A549 (cell line): Measurements from ENCODE around the gene MX2. TPM values are rescaled to one million over a fixed set of nuclear protein-coding genes. Genes with fewer than 3 reads are reported as not detected.

ENCODE experiments used
- ATAC-seq, 2 experiments: fragments of 200-7000 bp in 1 of 2; fragments of >200 bp in 1 of 2; cut with Nextera tagmentation in 1 of 2; cut with Tn5 transposase in 1 of 2; 3 replicates each; pipeline versions ENCODE4 v1.8.0 to v1.9.1; 2018 to 2020; ENCODE audit warnings: mild to moderate bottlenecking in 1 of 2, moderate library complexity in 1 of 2
- CTCF ChIA-PET: fragments of 300-600 bp; sonication (Branson Sonifier 250); formaldehyde crosslinking; extraction: SDS; loops from one replicate; lab custom pipeline; 2021; ENCODE audit warnings: antibody characterized with exemption, inconsistent platforms; lab: Yijun Ruan, JAX
- POLR2A ChIA-PET: fragments of 350-600 bp; formaldehyde crosslinking; extraction: SDS; loops from one replicate; lab custom pipeline; 2021; ENCODE audit warnings: antibody characterized with exemption, inconsistent platforms; lab: Yijun Ruan, JAX
- DNase-seq, 2 experiments: peaks; one replicate each; pipeline versions ENCODE4 v3.0.0 to v3.0.0-alpha.2; 2011 to 2016; ENCODE audit warnings: low read depth in 1 of 2, low spot score in 1 of 2
- FAIRE-seq: peaks from 2 replicates; lab custom pipeline; 2011; peaks lifted over from hg19 to GRCh38; lab: Jason Lieb, UNC
- H3K27ac ChIP-seq, 2 experiments: fragments of >200 bp; sonication (Bioruptor Twin); formaldehyde crosslinking; 3 replicates each; pipeline ENCODE4 v1.5.1; 2016 to 2017
- H3K4me1 ChIP-seq: fragments of >200 bp; sonication (Bioruptor Twin); formaldehyde crosslinking; 3 replicates; pipeline ENCODE4 v1.6.1; 2016
- H3K4me2 ChIP-seq: fragments of >200 bp; sonication (Bioruptor Twin); formaldehyde crosslinking; 3 replicates; pipeline ENCODE4 v1.6.1; 2016
- H3K4me3 ChIP-seq: fragments of >200 bp; sonication (Bioruptor Twin); formaldehyde crosslinking; 3 replicates; pipeline ENCODE4 v1.5.1; 2016
- H3K9me3 ChIP-seq: fragments of >200 bp; sonication (Bioruptor Twin); formaldehyde crosslinking; 3 replicates; pipeline ENCODE4 v1.6.1; 2016
- CEBPB ChIP-seq, 2 experiments: fragments of >200 bp in 1 of 2; sonication (Bioruptor Twin) in 1 of 2; formaldehyde crosslinking in 1 of 2; IDR thresholded peaks; 2 replicates each; pipeline ENCODE4 v1.6.1; 2012 to 2016
- CHD2 ChIP-seq: fragments of 150-350 bp; IDR thresholded peaks from 2 replicates; pipeline ENCODE4 v1.6.1; 2014; ENCODE audit warnings: low read length; ENCODE audit not compliant: partially characterized antibody
- CHD4 ChIP-seq: fragments of 200-600 bp; sonication (generic); IDR thresholded peaks from 2 replicates; pipeline ENCODE4 v1.6.1; 2016; ENCODE audit warnings: antibody characterized with exemption, mild to moderate bottlenecking, borderline replicate concordance
- EHF ChIP-seq: fragments of 250-450 bp; sonication (Bioruptor Pico); IDR thresholded peaks from 2 replicates; pipeline ENCODE4 v1.5.0; 2020; ENCODE audit warnings: mild to moderate bottlenecking
- EHMT2 ChIP-seq: fragments of 200-600 bp; sonication (generic); IDR thresholded peaks from 2 replicates; pipeline ENCODE4 v1.6.1; 2016; ENCODE audit warnings: antibody characterized with exemption, low read depth, mild to moderate bottlenecking, moderate library complexity
- EP300 ChIP-seq, 2 experiments: fragments of >200 bp; sonication (Bioruptor Twin); formaldehyde crosslinking; IDR thresholded peaks; 2 replicates in 1 of 2; 3 replicates in 1 of 2; pipeline ENCODE4 v1.6.1; 2016 to 2017
- ESRRA ChIP-seq: fragments of 150-350 bp; IDR thresholded peaks from 2 replicates; pipeline ENCODE4 v1.6.1; 2014; ENCODE audit warnings: mild to moderate bottlenecking, low read length, borderline replicate concordance
- FOSB ChIP-seq: fragments of 250-450 bp; sonication (Bioruptor Pico); IDR thresholded peaks from 2 replicates; pipeline ENCODE4 v1.5.0; 2020; ENCODE audit warnings: mild to moderate bottlenecking, moderate library complexity
- FOXS1 ChIP-seq: fragments of 250-450 bp; sonication (Bioruptor Pico); IDR thresholded peaks from 2 replicates; pipeline ENCODE4 v1.5.0; 2020; ENCODE audit warnings: mild to moderate bottlenecking, moderate library complexity
- HDAC2 ChIP-seq: fragments of 200-600 bp; sonication (generic); IDR thresholded peaks from 2 replicates; pipeline ENCODE4 v1.6.1; 2016
- HEYL ChIP-seq: fragments of 250-450 bp; sonication (Bioruptor Pico); IDR thresholded peaks from 2 replicates; pipeline ENCODE4 v1.8.0; 2021; ENCODE audit warnings: mild to moderate bottlenecking, moderate library complexity
- HOXA7 ChIP-seq: fragments of 250-450 bp; sonication (Bioruptor Pico); IDR thresholded peaks from 2 replicates; pipeline ENCODE4 v1.5.0; 2020; ENCODE audit warnings: mild to moderate bottlenecking, moderate library complexity
- HOXB5 ChIP-seq: fragments of 250-450 bp; sonication (Bioruptor Pico); IDR thresholded peaks from 2 replicates; pipeline ENCODE4 v1.5.0; 2020; ENCODE audit warnings: mild to moderate bottlenecking, moderate library complexity
- KDM1A ChIP-seq: fragments of 200-600 bp; sonication (generic); IDR thresholded peaks from 2 replicates; pipeline ENCODE4 v1.6.1; 2016; ENCODE audit warnings: low read depth, mild to moderate bottlenecking
- KDM5A ChIP-seq: fragments of 200-600 bp; sonication (generic); IDR thresholded peaks from 2 replicates; pipeline ENCODE4 v1.6.1; 2016; ENCODE audit warnings: antibody characterized with exemption, mild to moderate bottlenecking
- MAFK ChIP-seq: fragments of 450-650 bp; IDR thresholded peaks from 2 replicates; pipeline ENCODE4 v1.6.1; 2014; ENCODE audit not compliant: partially characterized antibody
- MYC ChIP-seq: IDR thresholded peaks from 2 replicates; pipeline ENCODE4 v1.6.1; 2012; ENCODE audit warnings: mild to moderate bottlenecking, inconsistent platforms, low read length, improper control_type of control experiment, borderline replicate concordance
- RCOR1 ChIP-seq: fragments of 150-350 bp; IDR thresholded peaks from 2 replicates; pipeline ENCODE4 v1.6.1; 2014; ENCODE audit warnings: antibody characterized with exemption, low read length, low read depth
- TP53 ChIP-seq: fragments of 250-450 bp; sonication (Bioruptor Pico); IDR thresholded peaks from 2 replicates; pipeline ENCODE4 v1.5.0; 2021; ENCODE audit warnings: mild to moderate bottlenecking, moderate library complexity
- ZC3H11A ChIP-seq: fragments of 450-650 bp; IDR thresholded peaks from 2 replicates; pipeline ENCODE4 v1.6.1; 2014; ENCODE audit warnings: antibody characterized with exemption, mild to moderate bottlenecking
- ZFP36 ChIP-seq: fragments of 450-650 bp; IDR thresholded peaks from 2 replicates; pipeline ENCODE4 v1.6.1; 2014; ENCODE audit warnings: borderline replicate concordance; ENCODE audit not compliant: partially characterized antibody
- ZNF302 ChIP-seq: fragments of 250-450 bp; sonication (Bioruptor Pico); IDR thresholded peaks from 2 replicates; pipeline ENCODE4 v1.9.0; 2021; ENCODE audit warnings: inconsistent platforms, mild to moderate bottlenecking, moderate library complexity
- WGBS: methylation state at CpG from one replicate; pipeline ENCODE4 v1.1.6; 2017; ENCODE audit errors: missing lambda C conversion rate; 5-methylcytosine and 5-hydroxymethylcytosine counted together
- polyA plus RNA-seq, 4 experiments: library from polyadenylated mRNA; depleted of rRNA in 3 of 4; stranded (reverse); fragments of >200 nt; fragmentation: RNase III in 1 of 4; extraction: RNeasy Plus Mini Kit Qiagen cat#74134 plus additional on column Dnase treatment in 1 of 4; gene quantifications; 2 replicates in 3 of 4; 3 replicates in 1 of 4; pipeline ENCODE4 v1.2.3, GENCODE V29; 2011 to 2017
- TF ChIP-seq, protein P1 (sequence below): IDR thresholded peaks from 2 replicates; pipeline ENCODE4 v1.6.1; 2012
- TF ChIP-seq, protein P2 (sequence below): IDR thresholded peaks from 2 replicates; pipeline ENCODE4 v1.6.1; 2012
- TF ChIP-seq, protein P3 (sequence below): fragments of >200 bp; sonication (Bioruptor Twin); formaldehyde crosslinking; IDR thresholded peaks from 3 replicates; pipeline ENCODE4 v1.5.1; 2016
- TF ChIP-seq, protein P4 (sequence below): fragments of 250-450 bp; sonication (Bioruptor Pico); IDR thresholded peaks from 2 replicates; pipeline ENCODE4 v1.5.0; 2020; ENCODE audit warnings: low read depth, mild to moderate bottlenecking, moderate library complexity
- TF ChIP-seq, protein P5 (sequence below): fragments of 250-450 bp; sonication (Bioruptor Pico); IDR thresholded peaks from 2 replicates; pipeline ENCODE4 v1.5.0; 2021; ENCODE audit warnings: mild to moderate bottlenecking, moderate library complexity, borderline replicate concordance

MX2 gene
- polyA plus RNA-seq, 2 of the 4 experiments (the other 2 are of a cell fraction), result not detected

DNA sequence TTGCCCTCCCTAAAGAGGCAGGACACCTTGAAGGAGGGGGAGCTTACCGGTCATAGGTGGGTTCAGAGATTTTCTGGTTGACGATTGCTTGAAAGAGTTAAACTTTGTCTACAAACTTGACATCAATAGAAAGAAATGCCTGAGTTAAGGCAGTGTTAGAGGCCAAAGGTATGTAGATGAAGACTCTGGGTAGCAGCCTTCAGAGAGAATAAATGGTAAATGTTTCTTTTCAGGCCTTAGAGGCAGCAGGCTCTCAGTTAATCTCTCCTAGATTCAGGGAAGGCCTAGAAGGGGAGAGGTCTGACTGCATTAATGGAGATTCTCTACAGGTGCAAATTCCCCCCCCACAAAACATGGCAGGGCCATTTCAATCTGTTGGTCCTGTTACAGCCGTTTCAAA, 91.9 kb downstream of the MX2 start:
- H3K4me2 ChIP-seq, result no peak overlapping the region
- DNase-seq (no peak), FAIRE-seq (no peak), ATAC-seq (no peak)
- no peaks in the 10 kb centered on the region for H3K9me3 ChIP-seq
- POLR2A ChIA-PET, result no interaction called here
- CTCF ChIA-PET, result no interaction called here
- no peak for TF ChIP-seq CEBPB (IDR thresholded peaks at IDR 0.05)
- TF ChIP-seq MYC, result no peak
- TF ChIP-seq EHF (CRISPR knock-in tag), result no peak
- no peak for TF ChIP-seq HOXB5 (CRISPR knock-in tag)
- TF ChIP-seq, protein P1, sequence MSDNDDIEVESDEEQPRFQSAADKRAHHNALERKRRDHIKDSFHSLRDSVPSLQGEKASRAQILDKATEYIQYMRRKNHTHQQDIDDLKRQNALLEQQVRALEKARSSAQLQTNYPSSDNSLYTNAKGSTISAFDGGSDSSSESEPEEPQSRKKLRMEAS, result no peak
- no peak for TF ChIP-seq CHD4
- no peak for TF ChIP-seq ZFP36
- TF ChIP-seq CHD2, result no peak
- TF ChIP-seq, protein P2, sequence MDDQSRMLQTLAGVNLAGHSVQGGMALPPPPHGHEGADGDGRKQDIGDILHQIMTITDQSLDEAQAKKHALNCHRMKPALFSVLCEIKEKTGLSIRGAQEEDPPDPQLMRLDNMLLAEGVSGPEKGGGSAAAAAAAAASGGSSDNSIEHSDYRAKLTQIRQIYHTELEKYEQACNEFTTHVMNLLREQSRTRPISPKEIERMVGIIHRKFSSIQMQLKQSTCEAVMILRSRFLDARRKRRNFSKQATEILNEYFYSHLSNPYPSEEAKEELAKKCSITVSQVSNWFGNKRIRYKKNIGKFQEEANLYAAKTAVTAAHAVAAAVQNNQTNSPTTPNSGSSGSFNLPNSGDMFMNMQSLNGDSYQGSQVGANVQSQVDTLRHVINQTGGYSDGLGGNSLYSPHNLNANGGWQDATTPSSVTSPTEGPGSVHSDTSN, result no peak
- TF ChIP-seq MAFK, result no peak
- TF ChIP-seq HOXA7 (CRISPR knock-in tag), result no peak
- TF ChIP-seq, protein P3, sequence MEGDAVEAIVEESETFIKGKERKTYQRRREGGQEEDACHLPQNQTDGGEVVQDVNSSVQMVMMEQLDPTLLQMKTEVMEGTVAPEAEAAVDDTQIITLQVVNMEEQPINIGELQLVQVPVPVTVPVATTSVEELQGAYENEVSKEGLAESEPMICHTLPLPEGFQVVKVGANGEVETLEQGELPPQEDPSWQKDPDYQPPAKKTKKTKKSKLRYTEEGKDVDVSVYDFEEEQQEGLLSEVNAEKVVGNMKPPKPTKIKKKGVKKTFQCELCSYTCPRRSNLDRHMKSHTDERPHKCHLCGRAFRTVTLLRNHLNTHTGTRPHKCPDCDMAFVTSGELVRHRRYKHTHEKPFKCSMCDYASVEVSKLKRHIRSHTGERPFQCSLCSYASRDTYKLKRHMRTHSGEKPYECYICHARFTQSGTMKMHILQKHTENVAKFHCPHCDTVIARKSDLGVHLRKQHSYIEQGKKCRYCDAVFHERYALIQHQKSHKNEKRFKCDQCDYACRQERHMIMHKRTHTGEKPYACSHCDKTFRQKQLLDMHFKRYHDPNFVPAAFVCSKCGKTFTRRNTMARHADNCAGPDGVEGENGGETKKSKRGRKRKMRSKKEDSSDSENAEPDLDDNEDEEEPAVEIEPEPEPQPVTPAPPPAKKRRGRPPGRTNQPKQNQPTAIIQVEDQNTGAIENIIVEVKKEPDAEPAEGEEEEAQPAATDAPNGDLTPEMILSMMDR, result no peak
- no peak for TF ChIP-seq ZNF302 (CRISPR knock-in tag)
- H3K4me3 ChIP-seq, result no peak overlapping the region
- 23% methylated on average over 3 of the region's 3 CpGs for WGBS
- no peak overlapping the region for H3K27ac ChIP-seq
- no peaks in the 10 kb centered on the region for H3K4me1 ChIP-seq

DNA sequence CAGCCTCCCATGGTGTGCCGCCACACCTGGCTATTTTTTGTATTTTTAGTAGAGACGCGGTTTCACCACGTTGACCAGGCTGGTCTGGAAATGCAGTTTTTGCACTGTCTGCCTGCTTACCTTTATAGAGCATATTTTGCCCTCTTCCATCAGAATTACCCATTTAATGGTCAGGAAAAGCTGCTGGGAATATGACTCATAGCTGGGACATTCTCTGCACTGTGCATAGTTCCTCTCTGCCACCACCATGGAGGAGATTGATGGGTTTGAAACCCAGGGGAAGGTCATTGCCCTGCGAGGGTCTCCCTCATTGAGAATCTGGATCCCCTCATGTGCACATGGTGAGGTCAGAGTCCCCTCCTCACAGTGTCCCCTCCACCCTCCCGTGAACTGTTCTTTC, 96.3 kb downstream of the MX2 start:
- H3K4me2 ChIP-seq, result no peak overlapping the region
- CTCF ChIA-PET, result interaction anchor here (7.0 kb wide), 1 partner anchor 175 kb away, joined by 69 read pairs; no protein-coding TSS in a partner anchor
- no peak overlapping the region for H3K27ac ChIP-seq
- ATAC-seq, result no peak
- no peak overlapping the region for H3K4me3 ChIP-seq
- 69% methylated on average over 6 of the region's 6 CpGs for WGBS
- TF ChIP-seq EHMT2, result no peak
- TF ChIP-seq, protein P3, result no peak
- no peak for TF ChIP-seq HEYL
- TF ChIP-seq, protein P4, sequence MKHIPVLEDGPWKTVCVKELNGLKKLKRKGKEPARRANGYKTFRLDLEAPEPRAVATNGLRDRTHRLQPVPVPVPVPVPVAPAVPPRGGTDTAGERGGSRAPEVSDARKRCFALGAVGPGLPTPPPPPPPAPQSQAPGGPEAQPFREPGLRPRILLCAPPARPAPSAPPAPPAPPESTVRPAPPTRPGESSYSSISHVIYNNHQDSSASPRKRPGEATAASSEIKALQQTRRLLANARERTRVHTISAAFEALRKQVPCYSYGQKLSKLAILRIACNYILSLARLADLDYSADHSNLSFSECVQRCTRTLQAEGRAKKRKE (CRISPR knock-in tag), result no peak
- no peak for TF ChIP-seq FOXS1
- TF ChIP-seq ZC3H11A, result no peak
- TF ChIP-seq HDAC2, result no peak
- TF ChIP-seq EHF (CRISPR knock-in tag), result no peak
- TF ChIP-seq HOXB5 (CRISPR knock-in tag), result no peak
- TF ChIP-seq FOSB, result no peak
- TF ChIP-seq, protein P5, sequence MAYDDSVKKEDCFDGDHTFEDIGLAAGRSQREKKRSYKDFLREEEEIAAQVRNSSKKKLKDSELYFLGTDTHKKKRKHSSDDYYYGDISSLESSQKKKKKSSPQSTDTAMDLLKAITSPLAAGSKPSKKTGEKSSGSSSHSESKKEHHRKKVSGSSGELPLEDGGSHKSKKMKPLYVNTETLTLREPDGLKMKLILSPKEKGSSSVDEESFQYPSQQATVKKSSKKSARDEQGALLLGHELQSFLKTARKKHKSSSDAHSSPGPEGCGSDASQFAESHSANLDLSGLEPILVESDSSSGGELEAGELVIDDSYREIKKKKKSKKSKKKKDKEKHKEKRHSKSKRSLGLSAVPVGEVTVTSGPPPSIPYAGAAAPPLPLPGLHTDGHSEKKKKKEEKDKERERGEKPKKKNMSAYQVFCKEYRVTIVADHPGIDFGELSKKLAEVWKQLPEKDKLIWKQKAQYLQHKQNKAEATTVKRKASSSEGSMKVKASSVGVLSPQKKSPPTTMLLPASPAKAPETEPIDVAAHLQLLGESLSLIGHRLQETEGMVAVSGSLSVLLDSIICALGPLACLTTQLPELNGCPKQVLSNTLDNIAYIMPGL, result no peak
- TF ChIP-seq ESRRA, result no peak
- no peak for TF ChIP-seq CEBPB (IDR thresholded peaks at IDR 0.05)
- TF ChIP-seq KDM5A, result no peak
- TF ChIP-seq KDM1A, result no peak
- TF ChIP-seq EP300 (IDR thresholded peaks at IDR 0.05), result no peak
- TF ChIP-seq TP53 (CRISPR knock-in tag), result no peak
- no peak for TF ChIP-seq RCOR1
- DNase-seq, result no peak
- no peaks in the 10 kb centered on the region for H3K4me1 ChIP-seq
- H3K9me3 ChIP-seq, result no peaks in the 10 kb centered on the region
- POLR2A ChIA-PET, result no interaction called here
- no peak for FAIRE-seq
